Fibroblast of mammary gland (primary cell): ENCODE results near the gene ACTR5.

Source experiments
- DNase-seq: peaks from one replicate; pipeline ENCODE4 v3.0.0-alpha.2; 2010; ENCODE audit warnings: low read depth
- H3K4me3 ChIP-seq: 2 replicates; pipeline ENCODE4 v1.5.1; 2011; ENCODE audit warnings: low read depth, mild to moderate bottlenecking, low read length, moderate library complexity; ENCODE audit not compliant: control insufficient read depth
- CTCF ChIP-seq: conservative IDR thresholded peaks from 2 replicates; pipeline ENCODE4 v1.5.1; 2011; ENCODE audit warnings: low read depth, low read length, inconsistent platforms; ENCODE audit not compliant: control insufficient read depth, insufficient read depth

ACTR5 gene

GRCh38 chr20:38798266-38798665 lies 50.0 kb downstream of the ACTR5 start:
- DNase-seq: no peak
- TF ChIP-seq CTCF: no peak

GRCh38 chr20:38799203-38799602 lies 50.9 kb downstream of the ACTR5 start:
- no peak overlapping the region for H3K4me3 ChIP-seq
- no peak for DNase-seq
- TF ChIP-seq CTCF: no peak

More at GRCh38 chr20:38798266-38798665, 50.0 kb downstream of the ACTR5 start:
- H3K4me3 ChIP-seq: no peak overlapping the region

- no peak for TF ChIP-seq CTCF
- DNase-seq: no peak
- no peak overlapping the region for H3K4me3 ChIP-seq
Measured at GRCh38 chr20:38800882-38801281, 52.6 kb downstream of the ACTR5 start.

GRCh38 chr20:38804221-38804620 lies 56.0 kb downstream of the ACTR5 start:
- no peak for TF ChIP-seq CTCF
- DNase-seq: no peak
- H3K4me3 ChIP-seq: no peak overlapping the region

- TF ChIP-seq CTCF: no peak
- DNase-seq: no peak
- H3K4me3 ChIP-seq: no peak overlapping the region
Measured at GRCh38 chr20:38804682-38805501, 56.6 kb downstream of the ACTR5 start.

- H3K4me3 ChIP-seq: no peak within 1 kb of the TSS
- no peak for DNase-seq
- TF ChIP-seq CTCF: no peak
Measured at GRCh38 chr20:38805502-38805957, 57.3 kb downstream of the ACTR5 start, which contains the start of gene PPP1R16B. Gene PPP1R16B (plus strand): TSS chr20:38805697. CDS start chr20:38835926, 30,229 bp downstream.
